22Rv1 (cell line): ENCODE data around the gene SPCS1.

Experiments used
- ZFX ChIP-seq: fragments of 450-650 bp; IDR thresholded peaks from 2 replicates; pipeline ENCODE4 v1.6.1; 2017; ENCODE audit warnings: antibody characterized with exemption, borderline replicate concordance
- TF ChIP-seq, protein P1 (sequence below): fragments of 450-650 bp; IDR thresholded peaks from 2 replicates; pipeline ENCODE4 v1.5.1; 2017; ENCODE audit warnings: mild to moderate bottlenecking

- TF ChIP-seq, protein P1, sequence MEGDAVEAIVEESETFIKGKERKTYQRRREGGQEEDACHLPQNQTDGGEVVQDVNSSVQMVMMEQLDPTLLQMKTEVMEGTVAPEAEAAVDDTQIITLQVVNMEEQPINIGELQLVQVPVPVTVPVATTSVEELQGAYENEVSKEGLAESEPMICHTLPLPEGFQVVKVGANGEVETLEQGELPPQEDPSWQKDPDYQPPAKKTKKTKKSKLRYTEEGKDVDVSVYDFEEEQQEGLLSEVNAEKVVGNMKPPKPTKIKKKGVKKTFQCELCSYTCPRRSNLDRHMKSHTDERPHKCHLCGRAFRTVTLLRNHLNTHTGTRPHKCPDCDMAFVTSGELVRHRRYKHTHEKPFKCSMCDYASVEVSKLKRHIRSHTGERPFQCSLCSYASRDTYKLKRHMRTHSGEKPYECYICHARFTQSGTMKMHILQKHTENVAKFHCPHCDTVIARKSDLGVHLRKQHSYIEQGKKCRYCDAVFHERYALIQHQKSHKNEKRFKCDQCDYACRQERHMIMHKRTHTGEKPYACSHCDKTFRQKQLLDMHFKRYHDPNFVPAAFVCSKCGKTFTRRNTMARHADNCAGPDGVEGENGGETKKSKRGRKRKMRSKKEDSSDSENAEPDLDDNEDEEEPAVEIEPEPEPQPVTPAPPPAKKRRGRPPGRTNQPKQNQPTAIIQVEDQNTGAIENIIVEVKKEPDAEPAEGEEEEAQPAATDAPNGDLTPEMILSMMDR: no peak
- no peak for TF ChIP-seq ZFX
Measured at GRCh38 chr3:52684184-52684583, 21.7 kb upstream of the SPCS1 start.
